Esophagus muscularis mucosa (tissue), 4 donors: ENCODE measurements around the gene ELK3.

ENCODE experiments used
- EP300 ChIP-seq: sonication (generic); formaldehyde crosslinking; IDR thresholded peaks from one replicate; pipeline ENCODE4 v1.6.1; 2017; ENCODE audit warnings: antibody characterized with exemption
- POLR2A ChIP-seq: fragments of 450-650 bp; IDR thresholded peaks from one replicate; pipeline ENCODE4 v1.6.1; 2017; ENCODE audit warnings: antibody characterized with exemption, moderate library complexity, mild to moderate bottlenecking, low read depth
- POLR2AphosphoS5 ChIP-seq, 2 donors: sonication (generic); formaldehyde crosslinking; IDR thresholded peaks; one replicate each; pipeline ENCODE4 v1.6.1; 2017; ENCODE audit warnings: antibody characterized with exemption in 2 of 2
- TF ChIP-seq, protein P1 (sequence below), 3 experiments: fragments of 200-600 bp in 2 of 3; fragments of 450-650 bp in 1 of 3; sonication (generic) in 2 of 3; IDR thresholded peaks; one replicate each; pipeline ENCODE4 v1.5.1; 2017 to 2019; ENCODE audit warnings: antibody characterized with exemption in 3 of 3, mild to moderate bottlenecking in 2 of 3, moderate library complexity in 1 of 3

DNA sequence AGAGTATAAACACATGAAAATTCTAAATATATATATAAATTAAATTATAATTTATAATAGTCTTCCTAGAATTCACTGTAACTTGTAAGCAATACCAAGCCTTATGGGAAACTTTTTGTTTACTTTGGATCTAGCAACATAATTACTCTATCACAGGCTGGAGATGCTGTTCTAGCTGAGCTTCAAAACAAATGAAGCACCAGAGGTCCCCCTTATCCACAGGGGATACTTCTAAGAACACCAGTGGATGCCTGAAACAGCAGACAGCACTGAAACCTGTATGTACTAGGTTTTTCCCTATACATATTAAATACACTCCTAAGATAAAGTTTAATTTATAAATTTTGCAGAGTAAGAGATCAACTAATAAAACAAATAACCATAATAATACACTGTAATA is 109.5 kb downstream of the ELK3 start:
- TF ChIP-seq POLR2A, result no peak
- no peak for TF ChIP-seq EP300
- TF ChIP-seq, protein P1, sequence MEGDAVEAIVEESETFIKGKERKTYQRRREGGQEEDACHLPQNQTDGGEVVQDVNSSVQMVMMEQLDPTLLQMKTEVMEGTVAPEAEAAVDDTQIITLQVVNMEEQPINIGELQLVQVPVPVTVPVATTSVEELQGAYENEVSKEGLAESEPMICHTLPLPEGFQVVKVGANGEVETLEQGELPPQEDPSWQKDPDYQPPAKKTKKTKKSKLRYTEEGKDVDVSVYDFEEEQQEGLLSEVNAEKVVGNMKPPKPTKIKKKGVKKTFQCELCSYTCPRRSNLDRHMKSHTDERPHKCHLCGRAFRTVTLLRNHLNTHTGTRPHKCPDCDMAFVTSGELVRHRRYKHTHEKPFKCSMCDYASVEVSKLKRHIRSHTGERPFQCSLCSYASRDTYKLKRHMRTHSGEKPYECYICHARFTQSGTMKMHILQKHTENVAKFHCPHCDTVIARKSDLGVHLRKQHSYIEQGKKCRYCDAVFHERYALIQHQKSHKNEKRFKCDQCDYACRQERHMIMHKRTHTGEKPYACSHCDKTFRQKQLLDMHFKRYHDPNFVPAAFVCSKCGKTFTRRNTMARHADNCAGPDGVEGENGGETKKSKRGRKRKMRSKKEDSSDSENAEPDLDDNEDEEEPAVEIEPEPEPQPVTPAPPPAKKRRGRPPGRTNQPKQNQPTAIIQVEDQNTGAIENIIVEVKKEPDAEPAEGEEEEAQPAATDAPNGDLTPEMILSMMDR (IDR thresholded peaks at IDR 0.05), result no peak
- no peak for TF ChIP-seq POLR2AphosphoS5 (IDR thresholded peaks at IDR 0.05)
